HCT116 (cell line): Measurements from ENCODE around the gene TMEM129. TPM values are rescaled to one million over a fixed set of nuclear protein-coding genes. Genes with fewer than 3 reads are reported as not detected.

Source experiments
- ATAC-seq: fragments of 200-7000 bp; cut with Tn5 transposase; 2 replicates; pipeline ENCODE4 v1.9.1; 2020; ENCODE audit warnings: mild to moderate bottlenecking, moderate library complexity
- BruUV-seq: library from RNA; stranded (reverse); fragments of 400-500 nt; replicated peaks from 2 replicates; lab custom pipeline; 2021; lab: Mats Ljungman, UMichigan
- CTCF ChIA-PET: fragments of 300-600 bp; sonication (Branson Sonifier 250); formaldehyde crosslinking; loops from one replicate; lab custom pipeline; 2021; ENCODE audit warnings: antibody characterized with exemption; lab: Charles Lee
- POLR2A ChIA-PET: fragments of 300-600, 350-600 bp; sonication (Branson Sonifier 250); formaldehyde crosslinking; loops from one replicate; lab custom pipeline; 2021; ENCODE audit warnings: antibody characterized with exemption; lab: Charles Lee
- RAD21 ChIA-PET, 2 experiments: fragments of 300-600 bp; sonication (Branson Sonifier 250); formaldehyde crosslinking; loops; one replicate each; lab custom pipeline; 2023; ENCODE audit warnings: low total read pairs in 2 of 2; ENCODE audit not compliant: uncharacterized antibody in 2 of 2, unreplicated experiment in 2 of 2, low non-redundant PET in 1 of 2; lab: Charles Lee
- DNase-seq: peaks from one replicate; pipeline ENCODE4 v3.0.0-alpha.2; 2010; ENCODE audit warnings: low read depth, low spot score
- H2AFZ ChIP-seq: fragments of 200-600 bp; shearing (Covaris generic), sonication (generic); 2 replicates; pipeline ENCODE4 v1.6.1; 2017; ENCODE audit warnings: low read depth, mixed run types, mixed read lengths, antibody characterized with exemption, low read length; ENCODE audit not compliant: poor library complexity, severe bottlenecking
- H3K27ac ChIP-seq: 2 replicates; pipeline ENCODE4 v1.5.1; 2012; ENCODE audit warnings: low read depth, low read length
- H3K27me3 ChIP-seq: fragments of 200-600 bp; sonication (generic); 2 replicates; pipeline ENCODE4 v1.6.1; 2016; ENCODE audit warnings: mixed run types, low read length, mixed read lengths; ENCODE audit not compliant: insufficient read depth
- H3K36me3 ChIP-seq, 2 experiments: fragments of 200-500 bp in 1 of 2; fragments of 200-600 bp in 1 of 2; sonication (Bioruptor generic) in 1 of 2; sonication (generic) in 1 of 2; 2 replicates each; pipeline versions ENCODE4 v1.5.1 to v1.6.1; 2014 to 2016; ENCODE audit warnings: low read length in 2 of 2, inconsistent platforms in 1 of 2, mixed read lengths in 1 of 2, mixed run types in 1 of 2; ENCODE audit not compliant: insufficient read depth in 2 of 2, control insufficient read depth in 1 of 2
- H3K4me1 ChIP-seq, 2 experiments: fragments of 200-600 bp in 1 of 2; sonication (generic) in 1 of 2; 2 replicates each; pipeline versions ENCODE4 v1.5.1 to v1.6.1; 2012 to 2017; ENCODE audit warnings: low read length in 2 of 2, inconsistent platforms in 1 of 2, mild to moderate bottlenecking in 1 of 2, mixed read lengths in 1 of 2, mixed run types in 1 of 2, moderate library complexity in 1 of 2; ENCODE audit not compliant: insufficient read depth in 2 of 2, control insufficient read depth in 1 of 2
- H3K4me2 ChIP-seq: fragments of 200-600 bp; sonication (generic); 2 replicates; pipeline ENCODE4 v1.6.1; 2017; ENCODE audit warnings: mixed run types, low read length, mixed read lengths
- H3K4me3 ChIP-seq, 2 experiments: fragments of 200-600 bp in 1 of 2; sonication (generic) in 1 of 2; replicated peaks in 1 of 2; 2 replicates each; pipeline ENCODE4 v1.5.1; 2011 to 2016; ENCODE audit warnings: low read length in 2 of 2, control low read depth in 1 of 2, low read depth in 1 of 2, mild to moderate bottlenecking in 1 of 2, mixed read lengths in 1 of 2, mixed run types in 1 of 2
- H3K79me2 ChIP-seq: fragments of 200-600 bp; sonication (generic); 2 replicates; pipeline ENCODE4 v1.6.1; 2017; ENCODE audit warnings: mild to moderate bottlenecking, mixed run types, low read length, moderate library complexity, mixed read lengths; ENCODE audit not compliant: insufficient read depth
- H3K9ac ChIP-seq: fragments of 200-600 bp; sonication (generic); 2 replicates; pipeline ENCODE4 v1.6.1; 2016; ENCODE audit warnings: low read length, mixed read lengths
- H3K9me2 ChIP-seq: fragments of 200-600 bp; sonication (generic), shearing (Covaris generic); 2 replicates; pipeline ENCODE4 v1.6.1; 2017; ENCODE audit warnings: mixed run types, mild to moderate bottlenecking, moderate library complexity; ENCODE audit not compliant: insufficient read depth
- H3K9me3 ChIP-seq, 2 experiments: fragments of 200-500 bp in 1 of 2; fragments of 200-600 bp in 1 of 2; sonication (Bioruptor generic) in 1 of 2; sonication (generic) in 1 of 2; 2 replicates each; pipeline ENCODE4 v1.6.1; 2014 to 2017; ENCODE audit warnings: low read length in 2 of 2, mixed read lengths in 2 of 2, inconsistent platforms in 1 of 2, low read depth in 1 of 2, mild to moderate bottlenecking in 1 of 2, mixed run types in 1 of 2, moderate library complexity in 1 of 2; ENCODE audit not compliant: control insufficient read depth in 1 of 2, insufficient read depth in 1 of 2
- H4K20me1 ChIP-seq: fragments of 200-600 bp; sonication (generic), shearing (Covaris generic); 2 replicates; pipeline ENCODE4 v1.6.1; 2017; ENCODE audit warnings: mixed run types, mild to moderate bottlenecking, moderate library complexity; ENCODE audit not compliant: insufficient read depth
- CBX3 ChIP-seq: IDR thresholded peaks from 2 replicates; pipeline ENCODE4 v1.6.1; 2012; ENCODE audit warnings: low read depth
- EZH2phosphoT487 ChIP-seq: fragments of 200-600 bp; IDR thresholded peaks from 2 replicates; pipeline ENCODE4 v1.6.1; 2018; ENCODE audit warnings: antibody characterized with exemption, borderline replicate concordance
- POLR2A ChIP-seq: IDR thresholded peaks from 2 replicates; pipeline ENCODE4 v1.7.0; 2011; ENCODE audit warnings: borderline replicate concordance; ENCODE audit not compliant: insufficient read depth, insufficient read length; ENCODE audit errors: extremely low read depth
- POLR2AphosphoS5 ChIP-seq: IDR thresholded peaks from 2 replicates; pipeline ENCODE4 v1.6.1; 2011; ENCODE audit warnings: mild to moderate bottlenecking, low read depth, low read length, moderate library complexity
- RAD21 ChIP-seq: IDR thresholded peaks from 2 replicates; pipeline ENCODE4 v1.6.1; 2012; ENCODE audit warnings: low read depth, mild to moderate bottlenecking
- REST ChIP-seq: IDR thresholded peaks from 2 replicates; pipeline ENCODE4 v1.6.1; 2012; ENCODE audit warnings: low read depth
- SIN3A ChIP-seq: IDR thresholded peaks from 2 replicates; pipeline ENCODE4 v1.6.1; 2012; ENCODE audit warnings: low read depth
- SP1 ChIP-seq: IDR thresholded peaks from 2 replicates; pipeline ENCODE4 v1.6.1; 2012; ENCODE audit warnings: low read depth
- YY1 ChIP-seq: IDR thresholded peaks from 2 replicates; pipeline ENCODE4 v1.6.1; 2011; ENCODE audit warnings: low read length, low read depth, moderate library complexity, mild to moderate bottlenecking; ENCODE audit not compliant: insufficient replicate concordance; ENCODE audit errors: extremely low read depth
- intact Hi-C: fragments of 100-400 bp; cut with micrococcal nuclease; formaldehyde crosslinking; loops from 2 replicates; pipeline ENCODE4 v1.10.0; 2022
- total RNA-seq: library from RNA; stranded (reverse); gene quantifications from one replicate; pipeline ENCODE4 v1.2.1, GENCODE V29; 2021; ENCODE audit not compliant: unreplicated experiment
- TF ChIP-seq, protein P1 (sequence below): IDR thresholded peaks from 2 replicates; pipeline ENCODE4 v1.6.1; 2012
- TF ChIP-seq, protein P2 (sequence below): IDR thresholded peaks from 2 replicates; pipeline ENCODE4 v1.6.1; 2012
- TF ChIP-seq, protein P3 (sequence below): IDR thresholded peaks from 2 replicates; pipeline ENCODE4 v1.6.1; 2011; ENCODE audit warnings: mild to moderate bottlenecking, low read length, moderate library complexity; ENCODE audit not compliant: insufficient replicate concordance; ENCODE audit errors: extremely low read depth

The TMEM129 gene
- total RNA-seq, 1 experiment from 2014 or later: 29.4 TPM

GRCh38 chr4:1753294-1753696 is 32.2 kb upstream of the TMEM129 start:
- no peaks in the 10 kb centered on the region for H3K9me2 ChIP-seq
- H3K36me3 ChIP-seq: no peaks in the 10 kb centered on the region
- ChIA-PET POLR2A (no interaction called here), RAD21 (no interaction called here)
- no peak for DNase-seq
- no peak for ATAC-seq
- no peak overlapping the region; the same call in 1 of the 2 replicates for H3K27ac ChIP-seq
- H2AFZ ChIP-seq: no peak overlapping the region
- no TSS peak for BruUV-seq
- no peak for TF ChIP-seq REST
- no peak for TF ChIP-seq YY1
- TF ChIP-seq RAD21: no peak
- TF ChIP-seq, protein P1, sequence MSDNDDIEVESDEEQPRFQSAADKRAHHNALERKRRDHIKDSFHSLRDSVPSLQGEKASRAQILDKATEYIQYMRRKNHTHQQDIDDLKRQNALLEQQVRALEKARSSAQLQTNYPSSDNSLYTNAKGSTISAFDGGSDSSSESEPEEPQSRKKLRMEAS: no peak
- TF ChIP-seq POLR2AphosphoS5: no peak
- TF ChIP-seq, protein P2, sequence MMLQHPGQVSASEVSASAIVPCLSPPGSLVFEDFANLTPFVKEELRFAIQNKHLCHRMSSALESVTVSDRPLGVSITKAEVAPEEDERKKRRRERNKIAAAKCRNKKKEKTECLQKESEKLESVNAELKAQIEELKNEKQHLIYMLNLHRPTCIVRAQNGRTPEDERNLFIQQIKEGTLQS: no peak
- TF ChIP-seq, protein P3, sequence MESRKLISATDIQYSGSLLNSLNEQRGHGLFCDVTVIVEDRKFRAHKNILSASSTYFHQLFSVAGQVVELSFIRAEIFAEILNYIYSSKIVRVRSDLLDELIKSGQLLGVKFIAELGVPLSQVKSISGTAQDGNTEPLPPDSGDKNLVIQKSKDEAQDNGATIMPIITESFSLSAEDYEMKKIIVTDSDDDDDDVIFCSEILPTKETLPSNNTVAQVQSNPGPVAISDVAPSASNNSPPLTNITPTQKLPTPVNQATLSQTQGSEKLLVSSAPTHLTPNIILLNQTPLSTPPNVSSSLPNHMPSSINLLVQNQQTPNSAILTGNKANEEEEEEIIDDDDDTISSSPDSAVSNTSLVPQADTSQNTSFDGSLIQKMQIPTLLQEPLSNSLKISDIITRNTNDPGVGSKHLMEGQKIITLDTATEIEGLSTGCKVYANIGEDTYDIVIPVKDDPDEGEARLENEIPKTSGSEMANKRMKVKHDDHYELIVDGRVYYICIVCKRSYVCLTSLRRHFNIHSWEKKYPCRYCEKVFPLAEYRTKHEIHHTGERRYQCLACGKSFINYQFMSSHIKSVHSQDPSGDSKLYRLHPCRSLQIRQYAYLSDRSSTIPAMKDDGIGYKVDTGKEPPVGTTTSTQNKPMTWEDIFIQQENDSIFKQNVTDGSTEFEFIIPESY: no peak
- no peak for TF ChIP-seq SP1
- no peak for TF ChIP-seq EZH2phosphoT487
- TF ChIP-seq CBX3: no peak
- no peak for TF ChIP-seq SIN3A
- no peak for TF ChIP-seq POLR2A
- TF ChIP-seq, all 23 proteins: peak for 0
- H4K20me1 ChIP-seq: no peaks in the 10 kb centered on the region
- CTCF ChIA-PET: no interaction called here
- H3K27me3 ChIP-seq: no peaks in the 10 kb centered on the region
- H3K9me3 ChIP-seq: no peaks in the 10 kb centered on the region
- intact Hi-C loops: no loop called here
- no peaks in the 10 kb centered on the region for H3K79me2 ChIP-seq
- H3K4me1 ChIP-seq: peaks cover 0 to 15% of the 10 kb centered on the region in 2 experiments; a peak in 1 of 4 replicates
- no peak overlapping the region for H3K4me2 ChIP-seq
- no peak overlapping the region for H3K9ac ChIP-seq
- H3K4me3 ChIP-seq: no peak overlapping the region
